Measurements from ENCODE around the gene PLEKHA5.
A peak's percentile ranks its signal among the peaks of the same experiment; 100 is the strongest.

- TF ChIP-seq CTCF (conservative IDR thresholded peaks at IDR 0.05; ENCODE audit: low read depth in 2 of 2) (no peak), EZH2phosphoT487 (IDR thresholded peaks at IDR 0.05; ENCODE audit: unreplicated experiment) (no peak), EZH2 (IDR thresholded peaks at IDR 0.05; ENCODE audit: low read depth, unreplicated experiment) (no peak), POLR2AphosphoS5 (IDR thresholded peaks at IDR 0.05; ENCODE audit: low read depth) (peak; percentile 30; the same call in 1 of the 2 replicates), REST (IDR thresholded peaks at IDR 0.05; ENCODE audit: unreplicated experiment) (no peak), CREB1 (CRISPR knock-in tag; IDR thresholded peaks at IDR 0.05; ENCODE audit: low read depth) (no peak), ETS1 (IDR thresholded peaks at IDR 0.05) (no peak), ZNF331 (CRISPR knock-in tag; IDR thresholded peaks at IDR 0.05; ENCODE audit: low read depth) (no peak), JUNB (IDR thresholded peaks at IDR 0.05; ENCODE audit: unreplicated experiment) (no peak)
Measured at GRCh38 chr12:19304149-19304750, 174.7 kb downstream of the PLEKHA5 start.

All from GM23338 (cell line).